Fibroblast of the conjunctiva (primary cell): ENCODE measurements around the gene KDELR3.
"Not testable (repeated sequence)": the region's sequence is repeated elsewhere in the genome, so short reads cannot be mapped to it uniquely, and the experiment has no call there.

Experiments used
- DNase-seq: peaks from one replicate; pipeline ENCODE4 v3.0.0-alpha.2; 2010; ENCODE audit warnings: low read depth

Gene KDELR3

DNA sequence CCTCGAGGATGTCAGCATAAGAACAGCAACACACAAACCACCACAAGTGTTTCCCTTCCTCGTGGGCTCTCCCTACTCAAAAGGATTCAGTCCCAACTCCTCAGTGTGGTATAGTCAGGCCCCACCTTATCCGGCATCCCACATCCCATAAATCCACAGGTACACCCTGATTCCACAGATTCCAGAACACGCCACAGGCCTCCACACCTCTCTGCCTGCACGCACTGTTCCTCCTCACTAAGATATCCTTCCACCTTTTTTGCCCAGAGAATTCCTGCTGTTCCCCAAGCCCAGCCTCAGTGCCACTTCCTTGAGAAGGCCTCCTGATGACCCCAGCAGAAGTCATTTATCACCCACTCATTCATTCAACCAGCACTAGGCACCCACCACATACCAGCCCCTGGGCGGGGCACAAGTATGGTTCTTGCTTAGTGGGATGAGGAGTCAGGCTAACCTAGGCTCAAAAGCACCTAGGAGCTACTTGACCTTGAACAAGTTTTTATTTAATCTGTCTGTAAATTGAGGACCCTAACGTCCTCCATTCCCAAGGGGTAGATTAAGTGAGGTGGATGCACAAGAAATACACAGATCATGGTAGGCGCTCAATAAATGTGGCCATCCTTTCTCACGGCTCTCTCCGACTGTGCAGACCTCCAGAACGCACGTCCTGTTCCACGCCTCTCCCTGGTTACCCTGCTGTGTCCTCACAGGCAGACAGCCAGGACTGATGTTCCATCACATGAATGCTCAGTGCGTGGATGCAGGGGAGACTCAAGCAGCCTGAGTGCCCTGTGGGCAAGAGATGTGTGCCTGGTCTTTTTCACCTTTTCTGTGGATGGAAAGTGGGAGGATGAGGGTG is 10.8 kb upstream of the KDELR3 start:
- DNase-seq = no peak

- DNase-seq = no peak
These were observed 7.5 kb upstream of the KDELR3 start for GRCh38 chr22:38460426-38460840.

- no peak for DNase-seq
These were observed 6.9 kb upstream of the KDELR3 start for GRCh38 chr22:38461057-38461413.

- peak; percentile 24 for DNase-seq
These were observed 6.3 kb upstream of the KDELR3 start for GRCh38 chr22:38461414-38462081.

- DNase-seq = no peak
These were observed 4.7 kb upstream of the KDELR3 start for GRCh38 chr22:38462960-38463784.

DNA sequence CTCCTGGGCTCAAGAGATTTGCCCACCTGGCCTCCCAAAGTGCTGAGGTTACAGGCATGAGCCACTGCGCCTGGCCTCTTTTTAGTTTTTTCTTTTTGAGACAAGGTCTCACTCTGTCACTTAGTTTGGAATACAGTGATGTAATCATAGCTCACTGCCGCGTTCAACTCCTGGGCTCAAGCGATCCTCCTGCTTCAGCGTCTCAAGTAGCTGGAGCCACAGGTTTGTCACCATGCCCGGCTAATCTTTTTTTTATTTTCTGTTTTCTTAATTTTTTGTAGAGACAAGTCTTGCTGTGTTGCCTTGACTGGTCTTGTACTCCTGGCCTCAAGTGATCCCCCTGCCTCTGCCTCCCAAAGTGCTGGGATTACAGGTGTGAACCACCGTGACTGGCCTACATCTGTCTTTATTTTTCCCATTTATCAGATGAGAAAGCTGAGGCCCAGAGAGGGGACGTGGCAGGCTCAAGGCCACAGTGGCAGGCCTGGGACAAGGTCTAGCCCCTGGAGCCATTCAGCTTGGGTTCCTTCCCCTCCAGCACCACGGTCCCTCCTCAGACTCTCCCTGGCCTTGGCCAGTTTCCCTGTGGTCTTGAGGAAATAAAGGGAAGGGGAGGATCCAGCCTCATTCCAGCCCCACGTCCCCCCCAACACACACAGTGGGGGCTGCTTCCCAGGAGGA is 2.8 kb upstream of the KDELR3 start:
- DNase-seq = no peak

DNA sequence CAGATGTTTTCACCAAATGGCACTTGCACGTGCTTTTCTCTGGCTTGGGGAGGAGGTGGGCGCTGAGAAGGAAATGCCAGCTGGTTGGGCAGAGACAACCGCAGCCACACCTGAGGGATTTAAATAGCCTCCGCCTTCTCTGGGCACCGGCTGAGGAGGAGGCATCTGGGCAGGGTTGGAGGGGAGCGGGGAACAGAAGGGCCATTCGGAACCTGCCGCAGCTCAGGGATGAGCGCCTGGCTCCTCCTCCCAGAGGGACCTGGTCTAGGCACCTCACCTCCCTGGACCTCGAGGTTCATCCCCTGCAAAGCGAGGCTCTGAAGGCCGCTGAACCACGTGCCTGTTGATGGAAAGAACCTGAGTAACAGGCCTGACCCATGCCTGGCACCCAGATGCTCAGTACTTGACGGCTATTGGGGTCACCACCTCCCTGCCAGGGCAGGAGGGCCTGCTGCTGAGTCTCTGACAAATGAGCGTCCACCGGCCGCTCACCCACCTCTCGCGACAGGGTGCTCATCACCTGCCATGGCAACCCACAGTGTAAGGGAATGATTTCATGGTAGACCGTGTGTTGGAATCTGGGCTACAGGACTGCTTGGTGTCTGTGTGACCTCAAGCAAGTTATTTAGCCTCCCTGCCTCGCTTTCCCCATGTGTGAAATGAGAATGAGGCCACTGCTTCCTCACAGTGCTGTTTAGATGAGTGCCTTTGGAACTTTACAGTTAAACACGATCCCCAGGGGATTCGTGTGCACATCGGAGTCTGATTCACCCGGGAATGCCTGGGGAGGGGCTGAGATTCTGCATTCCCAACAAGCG is 2.0 kb upstream of the KDELR3 start:
- no peak for DNase-seq

- DNase-seq = no peak
These were observed 425 bp upstream of the KDELR3 start for GRCh38 chr22:38467438-38467903.

- DNase-seq = no peak
These were observed 778 bp downstream of the KDELR3 start for GRCh38 chr22:38468443-38469305.

- DNase-seq = no peak
These were observed 1.4 kb downstream of the KDELR3 start for GRCh38 chr22:38469306-38469781.

DNA sequence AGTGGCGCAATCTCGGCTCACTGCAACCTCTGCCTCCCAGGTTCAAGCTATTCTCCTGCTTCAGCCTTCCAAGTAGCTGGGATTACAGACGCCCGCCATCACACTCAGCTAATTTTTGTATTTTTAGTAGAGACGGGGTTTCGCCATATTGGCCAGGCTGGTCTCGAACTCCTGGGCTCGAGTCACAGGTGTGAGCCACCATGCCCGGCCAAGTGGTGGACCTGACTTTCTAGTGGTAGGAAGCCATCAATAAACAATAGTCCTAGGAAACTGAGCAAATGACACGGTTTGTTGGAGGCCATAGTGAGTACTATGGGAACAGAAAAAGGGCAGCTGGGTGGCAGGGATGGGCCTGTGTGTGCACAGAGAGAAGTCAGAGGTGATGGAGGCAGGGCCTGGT is 2.3 kb downstream of the KDELR3 start:
- not testable (repeated sequence) for DNase-seq

- no peak for DNase-seq
These were observed 3.3 kb downstream of the KDELR3 start for GRCh38 chr22:38471237-38471636.

DNA sequence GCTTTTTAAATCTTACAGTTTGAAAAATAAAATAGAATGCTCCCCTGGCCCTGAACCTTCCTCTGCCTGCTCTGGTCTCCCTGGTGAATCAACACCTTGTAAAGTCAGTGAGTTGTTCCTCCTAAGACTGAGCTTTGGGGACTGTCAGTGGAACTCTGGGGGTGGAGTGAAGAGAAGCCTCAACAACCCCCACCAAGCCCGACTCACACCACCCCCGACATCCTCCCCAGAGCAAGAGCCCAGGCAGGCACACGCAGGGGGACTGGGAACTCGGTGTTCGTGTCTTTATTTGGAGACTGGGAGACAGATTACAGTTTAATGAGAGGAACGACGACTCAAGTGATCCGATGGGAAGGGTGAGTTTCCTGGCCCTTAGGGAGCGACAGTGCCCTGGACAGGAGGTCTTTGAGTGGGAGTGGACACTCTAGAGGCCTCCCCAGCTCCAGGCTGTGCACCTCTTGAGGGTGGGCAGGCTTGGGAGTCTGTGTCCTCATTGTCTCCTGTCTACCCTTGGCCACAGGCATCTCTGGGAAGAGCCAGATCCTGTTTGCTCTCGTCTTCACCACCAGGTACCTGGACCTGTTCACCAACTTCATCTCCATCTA is 6.2 kb downstream of the KDELR3 start:
- no peak for DNase-seq

- no peak for DNase-seq
These were observed 9.7 kb downstream of the KDELR3 start for GRCh38 chr22:38477585-38477984.

DNA sequence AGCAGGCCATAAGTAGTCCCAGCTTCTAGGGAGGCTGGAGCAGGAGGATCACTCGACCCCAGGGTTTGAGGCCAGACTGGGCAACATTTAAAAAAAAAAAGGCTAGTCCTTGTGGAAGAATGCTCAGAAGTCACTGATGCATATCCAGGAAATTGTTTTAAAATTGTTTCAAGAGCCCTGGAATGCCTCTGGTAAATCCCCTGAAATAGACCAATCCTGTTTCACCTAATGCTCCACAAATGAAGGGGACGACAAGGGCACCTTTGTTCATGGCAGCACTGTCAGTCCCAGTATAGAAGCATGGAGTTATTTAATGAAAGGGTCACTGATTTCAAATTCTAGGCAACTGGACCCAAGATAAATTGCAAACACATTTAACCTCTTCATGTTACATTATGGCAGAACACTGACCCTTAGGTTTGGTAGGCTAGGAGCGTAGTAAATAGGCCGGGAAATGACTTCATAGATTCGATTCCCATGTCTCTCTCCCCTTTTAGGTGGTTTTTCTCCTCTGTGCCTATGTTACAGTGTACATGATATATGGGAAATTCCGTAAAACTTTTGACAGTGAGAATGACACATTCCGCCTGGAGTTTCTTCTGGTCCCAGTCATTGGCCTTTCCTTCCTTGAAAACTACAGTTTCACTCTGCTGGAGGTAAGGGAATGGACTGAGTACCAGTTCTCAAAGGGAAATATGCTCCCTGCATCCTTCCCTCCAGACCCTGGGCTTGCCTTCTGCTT is 11.4 kb downstream of the KDELR3 start:
- no peak for DNase-seq

DNA sequence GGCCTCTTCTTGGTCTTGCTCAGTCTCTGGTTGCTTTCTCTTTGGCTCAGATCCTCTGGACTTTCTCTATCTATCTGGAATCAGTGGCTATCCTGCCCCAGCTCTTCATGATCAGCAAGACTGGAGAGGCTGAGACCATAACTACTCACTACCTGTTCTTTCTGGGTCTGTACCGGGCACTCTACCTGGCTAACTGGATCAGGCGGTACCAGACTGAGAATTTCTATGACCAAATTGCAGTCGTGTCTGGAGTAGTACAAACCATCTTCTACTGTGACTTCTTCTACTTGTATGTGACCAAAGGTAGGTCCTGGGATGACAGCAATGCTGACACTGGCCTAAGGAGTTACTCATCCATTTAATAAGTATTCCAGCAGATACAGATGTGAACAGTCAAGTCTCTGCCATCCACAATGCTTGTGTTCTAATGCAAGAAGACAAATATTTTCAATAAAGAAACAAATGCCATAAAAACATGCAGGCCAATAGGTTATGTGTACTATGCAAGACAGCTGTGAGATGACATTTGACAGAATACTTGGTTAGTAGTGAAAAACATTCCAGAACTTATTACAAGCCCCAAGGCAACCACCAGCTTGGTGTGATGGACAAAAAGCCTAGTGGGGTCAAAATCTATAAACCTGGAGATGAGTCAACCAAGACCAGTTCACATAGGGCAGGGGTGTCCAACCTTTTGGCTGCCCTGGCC is 13.4 kb downstream of the KDELR3 start:
- DNase-seq = no peak

DNA sequence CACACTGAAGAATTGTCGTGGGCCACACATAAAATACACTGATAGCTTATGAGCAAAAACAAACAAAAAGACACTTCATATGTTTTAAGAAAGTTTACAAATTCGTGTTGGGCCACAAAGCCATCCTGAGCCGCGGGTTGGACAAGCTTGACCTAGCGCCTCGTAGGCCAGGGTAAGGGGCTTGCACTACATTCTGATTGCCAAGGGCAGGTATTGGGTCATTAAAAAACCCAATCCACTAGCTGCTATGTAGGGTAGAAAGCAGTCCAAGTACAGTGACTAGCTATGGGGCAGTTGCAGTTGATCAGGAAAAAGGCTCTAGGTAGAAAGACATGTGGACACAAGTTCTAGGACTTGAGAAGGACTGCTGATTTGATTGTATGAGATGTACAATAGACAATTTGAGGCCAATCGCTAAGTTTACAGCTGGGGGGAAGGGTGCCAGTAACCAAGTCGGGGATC is 14.0 kb downstream of the KDELR3 start:
- DNase-seq = no peak

GRCh38 chr22:38482662-38483308 is 14.9 kb downstream of the KDELR3 start:
- no peak for DNase-seq
